HEK293 (cell line): ENCODE results near the gene TRNAU1AP.
A peak's percentile ranks its signal among the peaks of the same experiment; 100 is the strongest.

Source experiments
- FEZF1 ChIP-seq: fragments of 450-650 bp; formaldehyde crosslinking; IDR thresholded peaks from 2 replicates; pipeline ENCODE4 v1.5.1; 2016; ENCODE audit warnings: missing biosample characterization, missing genetic modification characterization
- GLIS1 ChIP-seq: fragments of 450-650 bp; formaldehyde crosslinking; IDR thresholded peaks from 2 replicates; pipeline ENCODE4 v1.5.1; 2016; ENCODE audit warnings: missing biosample characterization, missing genetic modification characterization
- KLF9 ChIP-seq: fragments of 450-650 bp; formaldehyde crosslinking; IDR thresholded peaks from 2 replicates; pipeline ENCODE4 v1.5.1; 2016; ENCODE audit warnings: missing biosample characterization, missing genetic modification characterization, low read depth
- OSR2 ChIP-seq: fragments of 450-650 bp; formaldehyde crosslinking; IDR thresholded peaks from 2 replicates; pipeline ENCODE4 v1.5.1; 2016; ENCODE audit warnings: missing biosample characterization, missing genetic modification characterization
- REST ChIP-seq: fragments of 450-650 bp; formaldehyde crosslinking; IDR thresholded peaks from 2 replicates; pipeline ENCODE4 v1.5.1; 2016; ENCODE audit warnings: missing biosample characterization, missing genetic modification characterization
- ZBTB10 ChIP-seq: fragments of 450-650 bp; formaldehyde crosslinking; IDR thresholded peaks from 2 replicates; pipeline ENCODE4 v1.5.1; 2016; ENCODE audit warnings: missing biosample characterization, missing genetic modification characterization
- ZBTB8A ChIP-seq: fragments of 450-650 bp; formaldehyde crosslinking; IDR thresholded peaks from 2 replicates; pipeline ENCODE4 v1.5.1; 2016; ENCODE audit warnings: missing biosample characterization, missing genetic modification characterization
- ZEB2 ChIP-seq: fragments of 450-650 bp; formaldehyde crosslinking; IDR thresholded peaks from 2 replicates; pipeline ENCODE4 v1.5.1; 2016; ENCODE audit warnings: missing biosample characterization, missing genetic modification characterization
- ZFP69B ChIP-seq: fragments of 450-650 bp; formaldehyde crosslinking; IDR thresholded peaks from 2 replicates; pipeline ENCODE4 v1.5.1; 2016; ENCODE audit warnings: missing biosample characterization, missing genetic modification characterization
- ZNF174 ChIP-seq: fragments of 450-650 bp; formaldehyde crosslinking; IDR thresholded peaks from 2 replicates; pipeline ENCODE4 v1.5.0; 2017; ENCODE audit warnings: missing biosample characterization, mild to moderate bottlenecking, missing genetic modification characterization
- ZNF24 ChIP-seq: fragments of 450-650 bp; formaldehyde crosslinking; IDR thresholded peaks from 2 replicates; pipeline ENCODE4 v1.5.1; 2016; ENCODE audit warnings: missing biosample characterization, missing genetic modification characterization
- ZNF366 ChIP-seq: fragments of 450-650 bp; formaldehyde crosslinking; conservative IDR thresholded peaks from 2 replicates; pipeline ENCODE4 v1.5.1; 2016; ENCODE audit warnings: missing biosample characterization, missing genetic modification characterization
- ZNF37A ChIP-seq: fragments of 450-650 bp; IDR thresholded peaks from 2 replicates; pipeline ENCODE4 v1.5.1; 2018; ENCODE audit warnings: missing biosample characterization, missing genetic modification characterization
- ZNF394 ChIP-seq: fragments of 450-650 bp; formaldehyde crosslinking; IDR thresholded peaks from 2 replicates; pipeline ENCODE4 v1.5.1; 2016; ENCODE audit warnings: missing biosample characterization, missing genetic modification characterization, mild to moderate bottlenecking, moderate library complexity, borderline replicate concordance
- ZNF423 ChIP-seq: fragments of 450-650 bp; formaldehyde crosslinking; IDR thresholded peaks from 2 replicates; pipeline ENCODE4 v1.5.1; 2016; ENCODE audit warnings: missing biosample characterization, missing genetic modification characterization
- ZNF48 ChIP-seq: fragments of 450-650 bp; formaldehyde crosslinking; IDR thresholded peaks from 2 replicates; pipeline ENCODE4 v1.5.1; 2016; ENCODE audit warnings: missing biosample characterization, missing genetic modification characterization
- ZNF514 ChIP-seq: fragments of 450-650 bp; formaldehyde crosslinking; IDR thresholded peaks from 2 replicates; pipeline ENCODE4 v1.5.1; 2016; ENCODE audit warnings: missing biosample characterization, missing genetic modification characterization
- ZNF639 ChIP-seq: fragments of 450-650 bp; formaldehyde crosslinking; IDR thresholded peaks from 2 replicates; pipeline ENCODE4 v1.5.1; 2016; ENCODE audit warnings: missing biosample characterization, missing genetic modification characterization
- ZNF692 ChIP-seq: fragments of 450-650 bp; formaldehyde crosslinking; IDR thresholded peaks from 2 replicates; pipeline ENCODE4 v1.5.1; 2016; ENCODE audit warnings: missing biosample characterization, missing genetic modification characterization
- ZNF791 ChIP-seq: fragments of 450-650 bp; formaldehyde crosslinking; IDR thresholded peaks from 2 replicates; pipeline ENCODE4 v1.5.1; 2016; ENCODE audit warnings: missing biosample characterization, missing genetic modification characterization
- ZSCAN4 ChIP-seq: fragments of 450-650 bp; formaldehyde crosslinking; IDR thresholded peaks from 2 replicates; pipeline ENCODE4 v1.5.1; 2017; ENCODE audit warnings: missing biosample characterization, missing genetic modification characterization
- TF ChIP-seq, protein P1 (sequence below): fragments of 450-650 bp; IDR thresholded peaks from 2 replicates; pipeline ENCODE4 v1.5.1; 2018; ENCODE audit warnings: missing biosample characterization, missing genetic modification characterization
- TF ChIP-seq, protein P2 (sequence below): IDR thresholded peaks from 2 replicates; pipeline ENCODE4 v1.6.1; 2011; ENCODE audit warnings: mild to moderate bottlenecking, low read depth, low read length, borderline replicate concordance
- TF ChIP-seq, protein P3 (sequence below): fragments of 450-650 bp; formaldehyde crosslinking; IDR thresholded peaks from 2 replicates; pipeline ENCODE4 v1.5.1; 2016; ENCODE audit warnings: missing biosample characterization, missing genetic modification characterization

Gene TRNAU1AP

DNA sequence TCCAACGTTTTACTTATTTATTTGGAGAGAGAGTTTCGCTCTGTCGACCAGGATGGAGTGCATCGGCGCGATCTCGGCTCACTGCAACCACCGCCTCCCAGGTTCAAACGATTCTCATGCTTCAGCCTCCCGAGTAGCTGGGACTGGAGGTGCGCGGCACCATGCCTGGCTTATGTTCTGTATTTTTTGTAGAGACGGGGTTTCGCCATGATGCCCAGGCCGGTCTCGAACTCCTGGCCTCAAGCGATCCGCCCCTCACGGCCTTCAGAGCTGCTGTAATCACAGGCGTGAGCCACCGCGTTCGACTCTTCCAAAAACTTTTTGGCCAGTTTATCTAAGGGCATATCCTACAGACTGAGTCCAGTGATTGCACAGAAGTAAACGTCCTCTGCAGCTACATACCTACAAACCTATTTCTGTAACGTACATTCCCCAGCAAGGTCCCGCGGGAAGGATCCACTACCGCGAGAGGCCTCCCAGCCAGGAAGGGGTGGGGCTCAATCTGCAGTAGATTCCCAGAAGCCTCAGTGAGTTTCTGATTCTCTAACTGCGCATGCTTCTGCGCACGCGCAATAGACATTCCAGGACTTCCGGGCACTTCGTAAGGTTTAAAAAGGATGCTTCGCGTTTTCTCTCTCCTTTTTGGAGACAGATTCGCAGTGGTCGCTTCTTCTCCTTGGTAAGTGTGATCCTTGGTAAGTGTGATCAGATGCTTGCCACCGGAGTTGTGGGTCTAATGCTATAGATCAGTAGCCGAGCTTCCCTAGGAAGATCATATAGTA is 47.3 kb upstream of the TRNAU1AP start, which contains the start of gene RCC1 (continued):
- TF ChIP-seq, protein P1, sequence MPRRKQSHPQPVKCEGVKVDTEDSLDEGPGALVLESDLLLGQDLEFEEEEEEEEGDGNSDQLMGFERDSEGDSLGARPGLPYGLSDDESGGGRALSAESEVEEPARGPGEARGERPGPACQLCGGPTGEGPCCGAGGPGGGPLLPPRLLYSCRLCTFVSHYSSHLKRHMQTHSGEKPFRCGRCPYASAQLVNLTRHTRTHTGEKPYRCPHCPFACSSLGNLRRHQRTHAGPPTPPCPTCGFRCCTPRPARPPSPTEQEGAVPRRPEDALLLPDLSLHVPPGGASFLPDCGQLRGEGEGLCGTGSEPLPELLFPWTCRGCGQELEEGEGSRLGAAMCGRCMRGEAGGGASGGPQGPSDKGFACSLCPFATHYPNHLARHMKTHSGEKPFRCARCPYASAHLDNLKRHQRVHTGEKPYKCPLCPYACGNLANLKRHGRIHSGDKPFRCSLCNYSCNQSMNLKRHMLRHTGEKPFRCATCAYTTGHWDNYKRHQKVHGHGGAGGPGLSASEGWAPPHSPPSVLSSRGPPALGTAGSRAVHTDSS (tag by site-specific recombination), result no peak
- TF ChIP-seq ZEB2 (peak; percentile 87), ZNF48 (no peak), GLIS1 (tag by site-specific recombination) (peak; percentile 73; the same call in 1 of the 2 replicates), KLF9 (peak; percentile 59; the same call in 1 of the 2 replicates), ZSCAN4 (tag by site-specific recombination) (no peak), REST (tag by site-specific recombination) (no peak; the same call in 1 of the 2 replicates), ZNF514 (no peak), ZFP69B (tag by site-specific recombination) (peak; percentile 39; the same call in 1 of the 2 replicates), ZNF639 (tag by site-specific recombination) (0 out of 2 replicates have a peak, but pooled peaks have one; percentile 22), ZNF366 (0 out of 2 replicates have a peak, but pooled peaks have one; percentile 35), ZNF791 (tag by site-specific recombination) (no peak), ZNF37A (no peak), ZNF423 (tag by site-specific recombination) (no peak), OSR2 (tag by site-specific recombination) (no peak), ZBTB10 (tag by site-specific recombination) (peak; percentile 31; the same call in 1 of the 2 replicates), ZNF174 (tag by site-specific recombination) (no peak), ZNF24 (tag by site-specific recombination) (0 out of 2 replicates have a peak, but pooled peaks have one; percentile 26), FEZF1 (tag by site-specific recombination) (no peak), ZBTB8A (tag by site-specific recombination) (no peak), ZNF692 (tag by site-specific recombination) (0 out of 2 replicates have a peak, but pooled peaks have one; percentile 12), ZNF394 (peak; percentile 56)
- TF ChIP-seq, protein P2, sequence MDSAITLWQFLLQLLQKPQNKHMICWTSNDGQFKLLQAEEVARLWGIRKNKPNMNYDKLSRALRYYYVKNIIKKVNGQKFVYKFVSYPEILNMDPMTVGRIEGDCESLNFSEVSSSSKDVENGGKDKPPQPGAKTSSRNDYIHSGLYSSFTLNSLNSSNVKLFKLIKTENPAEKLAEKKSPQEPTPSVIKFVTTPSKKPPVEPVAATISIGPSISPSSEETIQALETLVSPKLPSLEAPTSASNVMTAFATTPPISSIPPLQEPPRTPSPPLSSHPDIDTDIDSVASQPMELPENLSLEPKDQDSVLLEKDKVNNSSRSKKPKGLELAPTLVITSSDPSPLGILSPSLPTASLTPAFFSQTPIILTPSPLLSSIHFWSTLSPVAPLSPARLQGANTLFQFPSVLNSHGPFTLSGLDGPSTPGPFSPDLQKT, result no peak
- TF ChIP-seq, protein P3, sequence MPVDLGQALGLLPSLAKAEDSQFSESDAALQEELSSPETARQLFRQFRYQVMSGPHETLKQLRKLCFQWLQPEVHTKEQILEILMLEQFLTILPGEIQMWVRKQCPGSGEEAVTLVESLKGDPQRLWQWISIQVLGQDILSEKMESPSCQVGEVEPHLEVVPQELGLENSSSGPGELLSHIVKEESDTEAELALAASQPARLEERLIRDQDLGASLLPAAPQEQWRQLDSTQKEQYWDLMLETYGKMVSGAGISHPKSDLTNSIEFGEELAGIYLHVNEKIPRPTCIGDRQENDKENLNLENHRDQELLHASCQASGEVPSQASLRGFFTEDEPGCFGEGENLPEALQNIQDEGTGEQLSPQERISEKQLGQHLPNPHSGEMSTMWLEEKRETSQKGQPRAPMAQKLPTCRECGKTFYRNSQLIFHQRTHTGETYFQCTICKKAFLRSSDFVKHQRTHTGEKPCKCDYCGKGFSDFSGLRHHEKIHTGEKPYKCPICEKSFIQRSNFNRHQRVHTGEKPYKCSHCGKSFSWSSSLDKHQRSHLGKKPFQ, result peak; percentile 93
